ENCODE data around the gene SLIT3. TPM values are rescaled to one million over a fixed set of nuclear protein-coding genes. Genes with fewer than 3 reads are reported as not detected.

The SLIT3 gene
- total RNA-seq, 1 experiment from 2014 or later = 0.10 TPM

- ChIA-PET POLR2A (no interaction called here), CTCF (no interaction called here), RAD21 (ENCODE audit: low non-redundant PET in 1 of 2, low total read pairs in 2 of 2, uncharacterized antibody in 2 of 2, unreplicated experiment in 2 of 2) (no interaction called here)
- no peak for TF ChIP-seq JUND (IDR thresholded peaks at IDR 0.05)
- TF ChIP-seq SRF (IDR thresholded peaks at IDR 0.05; ENCODE audit: low read depth) = no peak
- no peak for TF ChIP-seq POLR2A (IDR thresholded peaks at IDR 0.05; ENCODE audit: borderline replicate concordance, extremely low read depth, insufficient read depth, insufficient read length)
- no peak for TF ChIP-seq REST (IDR thresholded peaks at IDR 0.05; ENCODE audit: low read depth)
- TF ChIP-seq FOSL1 (IDR thresholded peaks at IDR 0.05; ENCODE audit: low read depth) = no peak
- TF ChIP-seq CBX3 (IDR thresholded peaks at IDR 0.05; ENCODE audit: low read depth) = no peak
- no peak for TF ChIP-seq EGR1 (IDR thresholded peaks at IDR 0.05; ENCODE audit: low read depth)
- no peak for TF ChIP-seq CEBPB (IDR thresholded peaks at IDR 0.05; ENCODE audit: low read depth)
- no peak for TF ChIP-seq YY1 (IDR thresholded peaks at IDR 0.05; ENCODE audit: extremely low read depth, insufficient replicate concordance, low read depth, low read length)
- no peak for TF ChIP-seq POLR2AphosphoS5 (IDR thresholded peaks at IDR 0.05; ENCODE audit: low read depth, low read length)
- no peak for TF ChIP-seq EZH2 (IDR thresholded peaks at IDR 0.05)
- no peak for TF ChIP-seq ZFX (IDR thresholded peaks at IDR 0.05)
- no peak for TF ChIP-seq SIN3A (IDR thresholded peaks at IDR 0.05; ENCODE audit: low read depth)
- TF ChIP-seq RAD21 (IDR thresholded peaks at IDR 0.05; ENCODE audit: low read depth) = no peak
- TF ChIP-seq, protein P1, sequence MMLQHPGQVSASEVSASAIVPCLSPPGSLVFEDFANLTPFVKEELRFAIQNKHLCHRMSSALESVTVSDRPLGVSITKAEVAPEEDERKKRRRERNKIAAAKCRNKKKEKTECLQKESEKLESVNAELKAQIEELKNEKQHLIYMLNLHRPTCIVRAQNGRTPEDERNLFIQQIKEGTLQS (IDR thresholded peaks at IDR 0.05) = no peak
- no peak for TF ChIP-seq SP1 (IDR thresholded peaks at IDR 0.05; ENCODE audit: low read depth)
- TF ChIP-seq ELF1 (IDR thresholded peaks at IDR 0.05; ENCODE audit: borderline replicate concordance, low read depth) = no peak
- ATAC-seq = no peak
- intact Hi-C loops (cut with micrococcal nuclease) = no loop called here
- BruUV-seq (replicated peaks) = no TSS peak
- no peak overlapping the region for H3K4me2 ChIP-seq (ENCODE audit: low read length)
- H3K9me2 ChIP-seq (ENCODE audit: insufficient read depth) = no peaks in the 10 kb centered on the region
- no peaks in the 10 kb centered on the region for H4K20me1 ChIP-seq (ENCODE audit: insufficient read depth)
- DNase-seq (ENCODE audit: low read depth, low spot score) = no peak
- no peak overlapping the region for H3K9ac ChIP-seq (ENCODE audit: low read length)
- H3K27me3 ChIP-seq (ENCODE audit: insufficient read depth, low read length) = peaks cover 38% of the 10 kb centered on the region
- H3K27ac ChIP-seq (ENCODE audit: low read depth, low read length) = no peak overlapping the region
- H3K79me2 ChIP-seq (ENCODE audit: insufficient read depth, low read length) = no peaks in the 10 kb centered on the region
- no peak overlapping the region for H2AFZ ChIP-seq (ENCODE audit: low read depth, low read length, poor library complexity, severe bottlenecking)
- H3K9me3 ChIP-seq (ENCODE audit: control insufficient read depth in 1 of 2, insufficient read depth in 1 of 2, low read depth in 1 of 2, low read length in 2 of 2) = no peaks in the 10 kb centered on the region
- no peak overlapping the region for H3K4me3 ChIP-seq (replicated peaks in 1 of 2; ENCODE audit: low read depth in 1 of 2, low read length in 2 of 2)
- H3K36me3 ChIP-seq (ENCODE audit: control insufficient read depth in 1 of 2, insufficient read depth in 2 of 2, low read length in 2 of 2) = no peaks in the 10 kb centered on the region
- H3K4me1 ChIP-seq (ENCODE audit: control insufficient read depth in 1 of 2, insufficient read depth in 2 of 2, low read length in 2 of 2) = no peaks in the 10 kb centered on the region
These were observed 547.2 kb downstream of the SLIT3 start for GRCh38 chr5:168753691-168754254.

All from HCT116 (cell line).